NCI-H1048 (cell line): ENCODE results near the gene ZNF432.
"Not testable (repeated sequence)": the region's sequence is repeated elsewhere in the genome, so short reads cannot be mapped to it uniquely, and the experiment has no call there.

Experiments used
- DNase-seq: peaks from one replicate; lab custom pipeline; 2025; lab: John Stamatoyannopoulos, UW

The ZNF432 gene

DNA sequence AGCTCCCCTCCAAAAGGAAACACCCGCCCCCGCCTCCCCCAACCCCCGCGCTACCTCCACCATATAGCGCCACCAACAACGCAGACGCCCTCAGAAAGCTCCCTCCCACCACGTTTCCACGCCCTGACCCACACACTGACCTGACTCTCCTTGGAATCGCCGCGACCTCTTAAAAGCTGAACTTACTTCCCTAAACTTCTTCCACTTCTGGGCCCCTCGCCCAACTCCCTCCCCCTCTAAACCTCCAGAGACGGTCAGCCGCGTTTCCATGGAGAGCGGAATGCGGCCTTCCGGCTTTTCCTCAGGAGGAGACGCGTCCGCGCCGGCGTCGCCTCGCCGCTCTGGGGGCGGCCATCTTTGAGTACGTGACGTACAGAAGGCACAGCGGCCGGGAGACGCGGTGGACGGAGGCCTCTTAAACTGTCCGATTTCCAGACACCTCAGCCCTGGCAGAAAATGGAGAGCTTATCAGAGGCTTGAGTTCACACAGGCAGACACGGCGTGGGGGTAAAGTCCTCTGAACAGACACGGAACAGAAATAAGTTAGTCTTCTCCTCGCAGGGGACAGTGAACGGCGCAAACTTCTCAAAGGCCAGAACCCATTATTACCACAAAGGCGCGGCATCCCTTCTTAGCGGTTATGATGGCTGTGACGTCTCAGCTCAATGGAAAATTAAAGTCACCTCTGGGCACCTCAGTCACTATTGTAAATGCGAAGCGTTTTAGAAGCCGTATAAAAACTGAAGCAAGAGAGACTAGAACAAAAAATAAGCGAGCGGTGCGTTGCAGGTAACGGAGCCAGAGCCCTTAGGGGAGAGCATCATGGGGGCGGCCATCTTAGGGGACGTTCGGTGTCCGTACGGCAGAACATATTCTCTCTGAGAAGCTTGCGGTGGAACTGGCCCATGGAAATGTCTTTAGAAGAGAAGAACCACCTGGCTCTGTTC is at the start of gene ZNF432:
Gene ZNF432 (minus strand): TSS at position 284 of the 947 bp plus-strand sequence. CDS start 1,970 bp downstream, outside the sequence.
- DNase-seq, result no peak

- DNase-seq, result not testable (repeated sequence)
Measured at GRCh38 chr19:52096416-52096815, 47.8 kb upstream of the ZNF432 start.

DNA sequence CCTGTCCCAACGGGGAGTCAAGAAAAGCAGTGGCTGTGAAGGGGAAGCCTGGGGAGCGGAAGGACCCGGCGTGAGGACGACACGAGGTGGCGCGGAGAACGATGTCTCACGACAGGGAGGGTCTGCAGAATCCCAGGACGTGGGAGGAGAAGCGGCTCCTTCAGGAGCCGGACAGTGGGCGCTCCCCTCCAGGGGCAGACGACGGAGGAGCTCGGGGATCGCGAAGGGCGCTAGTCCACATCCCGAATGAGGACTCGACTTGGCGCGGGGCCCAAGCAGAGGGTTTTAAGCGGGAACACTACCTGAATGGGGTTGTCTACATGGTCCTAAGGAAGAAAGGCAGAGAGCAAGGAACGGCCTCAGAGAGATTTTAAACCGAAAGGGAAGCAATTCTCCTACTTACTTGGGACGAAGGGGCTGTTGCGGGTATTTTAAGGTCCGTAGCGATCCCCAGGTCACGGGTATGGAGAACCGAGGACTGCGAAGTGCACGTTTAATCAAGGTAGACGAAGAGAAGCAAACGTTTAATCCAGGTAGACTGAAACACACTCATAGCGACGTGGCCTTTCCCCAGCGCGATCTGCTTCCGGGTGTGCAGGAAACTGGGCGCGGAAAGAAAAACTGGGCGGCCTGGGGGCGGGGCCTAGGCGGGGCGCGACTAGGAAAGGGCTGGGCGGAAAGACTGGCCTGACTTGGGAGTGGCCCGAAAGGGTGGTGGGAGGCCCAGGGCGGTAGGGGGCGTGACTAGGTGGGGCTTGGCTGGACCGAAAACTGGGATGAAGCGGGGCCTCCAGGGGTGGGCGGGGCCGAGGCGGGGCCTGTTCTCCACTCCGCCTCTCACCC is 46.8 kb upstream of the ZNF432 start, which contains the start of gene ZNF841:
Gene ZNF841 (minus strand): TSS at position 594 of the 843 bp plus-strand sequence. CDS start 10,964 bp downstream, outside the sequence.
- DNase-seq, result peak; percentile 83

DNA sequence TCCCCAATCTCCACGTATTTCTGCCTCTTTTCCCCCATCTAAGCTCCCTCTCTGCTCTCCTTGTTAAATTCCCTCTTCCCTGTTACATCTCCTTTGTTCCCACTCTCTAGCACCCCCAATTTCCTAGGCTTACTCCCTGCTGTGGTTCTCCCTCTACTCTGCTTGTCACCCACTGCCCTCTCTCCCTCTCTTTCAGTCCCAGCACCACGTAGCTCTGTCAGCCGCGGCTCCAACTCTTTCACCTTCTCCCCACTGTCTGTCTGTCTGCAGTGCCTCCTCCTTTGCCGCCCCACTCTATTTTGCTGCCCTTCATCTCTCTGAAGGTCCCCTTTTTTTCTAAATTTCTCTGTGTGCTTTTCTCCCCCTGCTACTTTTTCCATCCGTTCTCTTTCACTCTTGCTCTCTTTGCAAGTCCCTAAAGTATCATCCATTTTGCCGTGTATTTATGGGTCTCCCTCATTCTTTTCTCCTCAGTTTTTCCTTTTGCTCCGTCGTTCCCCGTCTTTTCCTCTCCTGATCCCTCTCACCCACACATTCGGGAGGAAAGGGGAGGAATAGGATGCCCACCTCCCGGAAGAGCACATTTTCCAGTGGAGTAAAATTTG is 46.0 kb upstream of the ZNF432 start:
- DNase-seq, result no peak

GRCh38 chr19:52086481-52086880 is 37.8 kb upstream of the ZNF432 start:
- no peak for DNase-seq

GRCh38 chr19:52070496-52070895 is 21.9 kb upstream of the ZNF432 start:
- DNase-seq, result no peak

- no peak for DNase-seq
Measured at GRCh38 chr19:52069653-52070052, 21.0 kb upstream of the ZNF432 start.

DNA sequence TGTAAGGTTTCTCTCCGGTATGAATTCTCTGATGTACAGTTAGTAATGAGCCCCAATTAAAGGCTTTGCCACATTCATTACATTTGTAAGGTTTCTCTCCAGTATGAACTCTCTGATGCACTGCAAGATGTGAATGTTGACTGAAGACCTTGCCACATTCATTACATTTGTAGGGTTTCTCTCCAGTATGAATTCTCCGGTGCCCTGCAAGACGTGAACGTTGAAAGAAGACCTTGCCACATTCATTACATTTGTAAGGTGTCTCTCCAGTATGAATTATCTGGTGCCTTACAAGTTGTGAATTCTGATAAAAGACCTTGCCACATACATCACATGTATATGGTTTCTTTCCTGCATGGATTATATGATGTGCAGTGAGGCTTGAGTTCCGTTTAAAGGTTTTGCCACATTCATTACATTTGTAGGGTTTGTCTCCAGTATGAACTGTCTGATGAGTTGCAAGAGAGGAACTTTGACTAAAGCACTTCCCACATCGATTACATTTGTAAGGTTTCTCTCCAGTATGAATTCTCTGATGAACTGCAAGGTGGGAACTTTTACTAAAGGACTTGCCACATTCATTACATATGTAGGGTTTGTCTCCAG is 17.7 kb upstream of the ZNF432 start:
- no peak for DNase-seq

GRCh38 chr19:52065399-52065798 is 16.8 kb upstream of the ZNF432 start:
- no peak for DNase-seq

DNA sequence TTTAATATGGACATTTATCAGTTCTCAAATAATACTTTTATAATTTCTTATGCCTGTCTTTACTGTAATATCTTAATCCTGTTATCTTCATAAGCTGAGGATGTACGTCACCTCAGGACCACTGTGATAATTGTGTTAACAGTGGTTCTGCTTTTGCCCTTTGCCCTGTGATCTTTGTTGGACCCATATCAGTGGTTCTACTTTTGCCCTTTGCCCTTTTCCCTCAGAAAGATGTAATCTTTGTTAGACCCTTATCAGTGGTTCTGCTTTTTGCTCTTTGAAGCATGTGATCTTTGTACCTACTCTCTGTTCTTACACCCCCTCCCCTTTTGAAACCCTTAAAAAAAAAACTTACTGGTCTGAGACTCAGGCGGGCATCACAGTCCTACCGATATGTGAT is 7.8 kb upstream of the ZNF432 start:
- DNase-seq, result not testable (repeated sequence)

- DNase-seq, result not testable (repeated sequence)
Measured at GRCh38 chr19:52051736-52052135, 3.1 kb upstream of the ZNF432 start.

- no peak for DNase-seq
Measured at GRCh38 chr19:52039169-52039568, 9.5 kb downstream of the ZNF432 start.

DNA sequence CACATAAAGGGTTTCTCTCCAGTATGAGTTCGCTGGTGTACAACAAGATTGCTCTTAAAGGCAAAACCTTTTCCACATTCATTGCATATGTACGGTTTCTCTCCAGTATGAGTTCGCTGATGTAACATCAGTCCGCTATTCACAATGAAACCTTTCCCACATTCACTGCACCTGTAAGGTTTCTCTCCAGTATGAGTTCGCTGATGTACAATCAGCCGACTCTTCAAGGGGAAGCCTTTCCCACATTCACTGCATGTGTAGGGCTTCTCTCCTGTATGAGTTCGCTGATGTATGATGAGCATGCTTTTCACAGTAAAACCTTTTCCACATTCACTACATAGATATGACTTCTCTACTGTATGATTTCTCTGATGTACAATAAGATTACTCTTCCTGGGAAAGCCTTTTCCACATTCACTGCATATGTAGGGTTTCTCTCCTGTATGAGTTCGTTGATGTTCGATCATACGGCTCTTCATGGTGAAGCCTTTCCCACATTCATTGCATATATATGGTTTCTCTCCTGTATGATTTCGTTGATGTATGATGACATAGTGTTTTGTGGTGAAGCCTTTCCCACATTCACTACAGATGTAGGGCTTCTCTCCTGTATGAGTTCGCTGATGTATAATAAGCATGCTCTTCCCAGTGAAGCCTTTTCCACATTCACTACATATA is 14.4 kb downstream of the ZNF432 start:
- no peak for DNase-seq

GRCh38 chr19:52028780-52029123 is 19.9 kb downstream of the ZNF432 start:
- DNase-seq, result no peak

DNA sequence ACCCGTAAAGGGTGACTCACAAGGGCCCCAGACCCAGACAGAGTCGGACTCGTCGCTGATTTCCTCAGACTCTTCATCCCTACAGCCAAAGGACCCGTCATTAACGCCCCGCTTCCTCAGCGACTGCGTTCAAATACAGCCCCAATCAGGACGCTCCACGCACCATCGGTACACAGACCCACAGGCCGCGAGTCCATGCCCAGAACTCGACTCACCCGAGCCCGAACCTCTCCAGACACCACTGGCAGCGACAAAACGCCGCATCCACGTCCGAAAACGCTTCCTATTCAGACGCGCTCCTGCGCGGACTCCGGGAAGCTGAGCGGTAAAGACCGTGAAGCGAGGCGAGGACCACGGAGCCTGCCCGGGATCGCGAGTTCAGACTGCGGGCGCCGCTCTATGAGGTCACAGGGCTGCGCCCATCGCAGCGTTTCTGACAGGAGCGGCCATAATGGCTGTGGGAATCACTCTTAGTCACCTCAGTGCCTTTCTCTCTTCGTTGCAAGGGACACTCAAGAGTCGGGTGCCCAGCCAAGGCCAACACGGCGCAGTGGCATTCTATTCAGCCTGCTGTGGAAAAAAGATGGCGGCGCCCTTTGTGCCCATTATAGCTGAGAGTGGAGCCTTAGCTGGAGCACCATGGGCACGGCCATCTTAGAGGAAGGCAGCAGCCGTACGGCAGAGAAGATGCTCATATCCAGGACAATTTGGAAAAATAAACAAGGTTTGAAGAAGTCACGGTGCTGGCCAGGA is 20.4 kb downstream of the ZNF432 start, which contains the start of gene ZNF614:
Gene ZNF614 (minus strand): TSS at position 353 of the 753 bp plus-strand sequence. CDS start 2,634 bp downstream, outside the sequence.
- no peak for DNase-seq

GRCh38 chr19:52026255-52026990 is 22.2 kb downstream of the ZNF432 start:
- DNase-seq, result not testable (repeated sequence)

- not testable (repeated sequence) for DNase-seq
Measured at GRCh38 chr19:52024478-52024877, 24.2 kb downstream of the ZNF432 start.

GRCh38 chr19:52022193-52022592 is 26.4 kb downstream of the ZNF432 start:
- no peak for DNase-seq

DNA sequence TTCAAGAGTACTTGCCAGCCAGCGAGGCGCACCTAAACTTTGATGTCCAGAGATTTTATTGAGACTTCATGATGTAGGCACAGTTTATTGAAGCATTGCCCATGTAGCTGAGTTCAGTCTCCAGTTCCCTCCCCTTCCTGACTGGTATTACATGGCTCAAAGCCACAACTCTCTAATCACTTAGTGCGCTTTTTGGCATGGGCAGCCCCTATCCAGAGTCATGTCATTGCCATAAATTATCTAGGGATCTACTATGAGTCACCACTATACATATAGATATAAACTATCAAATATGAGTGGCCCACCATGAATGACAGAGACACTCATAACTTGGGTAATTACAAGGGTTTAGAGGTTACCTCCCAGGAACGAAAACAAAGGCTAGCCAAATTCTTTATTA is 28.1 kb downstream of the ZNF432 start:
- no peak for DNase-seq

DNA sequence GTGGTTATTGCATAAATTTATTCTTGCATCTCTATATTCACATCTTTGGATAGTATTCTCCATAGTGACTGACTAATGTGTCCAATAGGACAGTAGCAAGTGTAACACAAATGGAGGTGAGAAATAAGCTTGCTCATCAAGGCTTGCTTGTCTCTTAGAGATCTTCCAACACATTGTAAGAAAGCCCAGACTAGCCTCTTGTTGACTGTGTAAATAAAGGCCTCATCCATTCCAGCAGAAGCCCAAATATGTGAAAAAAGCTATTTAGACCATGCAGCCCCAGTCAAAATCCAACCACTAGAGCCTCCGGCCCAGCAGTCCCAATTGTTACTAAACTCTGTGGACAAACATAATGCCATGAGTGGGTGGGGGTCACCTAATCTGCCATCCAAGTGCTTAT is 38.0 kb downstream of the ZNF432 start:
- no peak for DNase-seq
